Smooth muscle cell (in vitro differentiated cells): ENCODE data around the gene SSBP3. TPM values are rescaled to one million over a fixed set of nuclear protein-coding genes. Genes with fewer than 3 reads are reported as not detected.
A peak's percentile ranks its signal among the peaks of the same experiment; 100 is the strongest.
"Not testable (repeated sequence)": the region's sequence is repeated elsewhere in the genome, so short reads cannot be mapped to it uniquely, and the experiment has no call there.

ENCODE experiments used
- DNase-seq: peaks from one replicate; lab custom pipeline; 2025; ENCODE audit not compliant: unreplicated experiment; lab: John Stamatoyannopoulos, UW
- H2AFZ ChIP-seq: fragments of 200-600 bp; sonication (generic); 2 replicates; pipeline ENCODE4 v1.6.0; 2016; ENCODE audit warnings: antibody characterized with exemption, low read depth, mild to moderate bottlenecking
- H3F3A ChIP-seq: fragments of 200-600 bp; sonication (generic); 2 replicates; pipeline ENCODE4 v1.6.0; 2017; ENCODE audit warnings: antibody characterized with exemption, low read depth
- H3K27ac ChIP-seq: fragments of 200-600 bp; sonication (generic); 2 replicates; pipeline ENCODE4 v1.5.1; 2016; ENCODE audit warnings: low read depth, mild to moderate bottlenecking
- H3K27me3 ChIP-seq: fragments of 200-600 bp; sonication (generic); 2 replicates; pipeline ENCODE4 v1.6.1; 2016; ENCODE audit warnings: low read depth, mild to moderate bottlenecking
- H3K36me3 ChIP-seq: fragments of 200-600 bp; sonication (generic); 2 replicates; pipeline ENCODE4 v1.5.1; 2016; ENCODE audit warnings: low read depth
- H3K4me1 ChIP-seq: fragments of 200-600 bp; sonication (generic); 2 replicates; pipeline ENCODE4 v1.5.1; 2016; ENCODE audit warnings: low read depth
- H3K4me2 ChIP-seq: fragments of 200-600 bp; sonication (generic); 2 replicates; pipeline ENCODE4 v1.6.0; 2016; ENCODE audit warnings: mild to moderate bottlenecking
- H3K4me3 ChIP-seq: fragments of 200-600 bp; sonication (generic); 2 replicates; pipeline ENCODE4 v1.5.1; 2016; ENCODE audit warnings: mild to moderate bottlenecking
- H3K79me2 ChIP-seq: fragments of 200-600 bp; sonication (generic); 2 replicates; pipeline ENCODE4 v1.6.0; 2016; ENCODE audit warnings: low read depth, mild to moderate bottlenecking
- H3K9ac ChIP-seq: fragments of 200-600 bp; sonication (generic); 2 replicates; pipeline ENCODE4 v1.6.0; 2016; ENCODE audit warnings: low read depth
- H3K9me3 ChIP-seq: fragments of 200-600 bp; sonication (generic); replicated peaks from 2 replicates; pipeline ENCODE4 v1.5.1; 2016; ENCODE audit warnings: low read depth
- H4K20me1 ChIP-seq: fragments of 200-600 bp; sonication (generic); 2 replicates; pipeline ENCODE4 v1.6.0; 2016; ENCODE audit warnings: low read depth
- WGBS: methylation state at CpG from one replicate; pipeline ENCODE4 v1.1.7; 2016; ENCODE audit warnings: low lambda C conversion rate; 5-methylcytosine and 5-hydroxymethylcytosine counted together
- polyA plus RNA-seq: library from polyadenylated mRNA; unstranded; fragments of >200 nt; fragmentation: Nextera tagmentation; extraction: Ambion mirVana; gene quantifications from 2 replicates; pipeline ENCODE4 v1.2.1, GENCODE V29; 2016
- total RNA-seq: library from RNA; depleted of rRNA; stranded (reverse); fragments of >200 nt; gene quantifications from 2 replicates; pipeline ENCODE4 v1.2.3, GENCODE V29; 2014
- TF ChIP-seq, protein P1 (sequence below): fragments of 200-600 bp; sonication (generic); IDR thresholded peaks from 2 replicates; pipeline ENCODE4 v1.5.1; 2017; ENCODE audit warnings: borderline replicate concordance, mild to moderate bottlenecking, antibody characterized with exemption; ENCODE audit not compliant: insufficient read depth, poor library complexity, severe bottlenecking

SSBP3 gene
- total and polyA plus RNA-seq, 2 experiments from 2014 or later, result 26.5 to 30.1 TPM

GRCh38 chr1:54237586-54237985 lies 168.6 kb downstream of the SSBP3 start:
- H3K27ac ChIP-seq, result no peak overlapping the region
- no peaks in the 10 kb centered on the region for H3K9me3 ChIP-seq
- no peaks in the 10 kb centered on the region for H3K27me3 ChIP-seq
- H3F3A ChIP-seq, result no peaks in the 10 kb centered on the region
- H3K36me3 ChIP-seq, result no peaks in the 10 kb centered on the region
- H3K4me1 ChIP-seq, result no peaks in the 10 kb centered on the region
- no peaks in the 10 kb centered on the region for H4K20me1 ChIP-seq
- 92% methylated on average over 10 of the region's 10 CpGs for WGBS
- no peak for DNase-seq
- no peak overlapping the region for H2AFZ ChIP-seq
- no peak overlapping the region for H3K4me3 ChIP-seq
- no peaks in the 10 kb centered on the region for H3K79me2 ChIP-seq
- TF ChIP-seq, protein P1, sequence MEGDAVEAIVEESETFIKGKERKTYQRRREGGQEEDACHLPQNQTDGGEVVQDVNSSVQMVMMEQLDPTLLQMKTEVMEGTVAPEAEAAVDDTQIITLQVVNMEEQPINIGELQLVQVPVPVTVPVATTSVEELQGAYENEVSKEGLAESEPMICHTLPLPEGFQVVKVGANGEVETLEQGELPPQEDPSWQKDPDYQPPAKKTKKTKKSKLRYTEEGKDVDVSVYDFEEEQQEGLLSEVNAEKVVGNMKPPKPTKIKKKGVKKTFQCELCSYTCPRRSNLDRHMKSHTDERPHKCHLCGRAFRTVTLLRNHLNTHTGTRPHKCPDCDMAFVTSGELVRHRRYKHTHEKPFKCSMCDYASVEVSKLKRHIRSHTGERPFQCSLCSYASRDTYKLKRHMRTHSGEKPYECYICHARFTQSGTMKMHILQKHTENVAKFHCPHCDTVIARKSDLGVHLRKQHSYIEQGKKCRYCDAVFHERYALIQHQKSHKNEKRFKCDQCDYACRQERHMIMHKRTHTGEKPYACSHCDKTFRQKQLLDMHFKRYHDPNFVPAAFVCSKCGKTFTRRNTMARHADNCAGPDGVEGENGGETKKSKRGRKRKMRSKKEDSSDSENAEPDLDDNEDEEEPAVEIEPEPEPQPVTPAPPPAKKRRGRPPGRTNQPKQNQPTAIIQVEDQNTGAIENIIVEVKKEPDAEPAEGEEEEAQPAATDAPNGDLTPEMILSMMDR, result no peak
- H3K9ac ChIP-seq, result no peak overlapping the region
- H3K4me2 ChIP-seq, result no peak overlapping the region

GRCh38 chr1:54234284-54234683 lies 171.9 kb downstream of the SSBP3 start:
- Histone ChIP-seq H3K79me2 (no peaks in the 10 kb centered on the region), H3K4me1 (no peaks in the 10 kb centered on the region), H3K27me3 (no peaks in the 10 kb centered on the region), H3K4me3 (no peak overlapping the region), H3K27ac (no peak overlapping the region), H3K9ac (no peak overlapping the region), H3K9me3 (no peaks in the 10 kb centered on the region), H3K4me2 (no peak overlapping the region), H4K20me1 (no peaks in the 10 kb centered on the region), H2AFZ (no peak overlapping the region), H3F3A (no peaks in the 10 kb centered on the region), H3K36me3 (no peaks in the 10 kb centered on the region)
- TF ChIP-seq, protein P1, result no peak
- WGBS, result 80% methylated on average over 2 of the region's 2 CpGs
- DNase-seq, result no peak

GRCh38 chr1:54233196-54233595 lies 173.0 kb downstream of the SSBP3 start:
- H3K27me3 ChIP-seq, H4K20me1 ChIP-seq, H3K9ac ChIP-seq, H3K36me3 ChIP-seq, H3F3A ChIP-seq, DNase-seq, H3K79me2 ChIP-seq, H3K27ac ChIP-seq, H3K4me2 ChIP-seq, H3K4me3 ChIP-seq, H2AFZ ChIP-seq, H3K4me1 ChIP-seq, H3K9me3 ChIP-seq: not testable (repeated sequence)
- WGBS, result 99% methylated on average over 20 of the region's 33 CpGs

- Histone ChIP-seq H3K4me2 (no peak overlapping the region), H3K27me3 (no peaks in the 10 kb centered on the region), H3K9me3 (no peaks in the 10 kb centered on the region), H3K27ac (peak overlapping the region; percentile 39), H3K79me2 (no peaks in the 10 kb centered on the region), H3K4me3 (no peak overlapping the region), H3K36me3 (no peaks in the 10 kb centered on the region), H3F3A (peaks cover 4% of the 10 kb centered on the region), H3K4me1 (peaks cover 5% of the 10 kb centered on the region), H2AFZ (no peak overlapping the region), H3K9ac (no peak overlapping the region), H4K20me1 (no peaks in the 10 kb centered on the region)
- WGBS, result 51% methylated on average over 15 of the region's 15 CpGs
- TF ChIP-seq, protein P1, result no peak
- DNase-seq, result no peak
Measured at GRCh38 chr1:54230507-54231339, 175.5 kb downstream of the SSBP3 start.
